Epithelial cell of proximal tubule (primary cell): ENCODE results near the gene L3MBTL4. TPM values are rescaled to one million over a fixed set of nuclear protein-coding genes. Genes with fewer than 3 reads are reported as not detected.

Experiments
- DNase-seq: peaks from one replicate; pipeline ENCODE4 v3.0.0-alpha.2; 2011; ENCODE audit warnings: low read depth
- H3K4me3 ChIP-seq: 2 replicates; pipeline ENCODE4 v1.5.1; 2011; ENCODE audit warnings: low read depth, mild to moderate bottlenecking, low read length
- CTCF ChIP-seq: conservative IDR thresholded peaks from 2 replicates; pipeline ENCODE4 v1.5.1; 2012; ENCODE audit warnings: low read depth, mild to moderate bottlenecking, low read length
- total RNA-seq: library from RNA; depleted of rRNA; stranded (reverse); fragments of >200 nt; gene quantifications from 2 replicates; pipeline ENCODE4 v1.2.3, GENCODE V29; 2015

L3MBTL4 gene
- total RNA-seq, 1 donor from 2014 or later: 4.0 TPM

- no peak for TF ChIP-seq CTCF
- H3K4me3 ChIP-seq: no peak overlapping the region
- no peak for DNase-seq
Measured at GRCh38 chr18:5967666-5968065, 447.0 kb downstream of the L3MBTL4 start.

GRCh38 chr18:5967007-5967406, 447.7 kb downstream of the L3MBTL4 start:
- no peak overlapping the region for H3K4me3 ChIP-seq
- no peak for DNase-seq
- TF ChIP-seq CTCF: no peak

GRCh38 chr18:5966514-5966913, 448.2 kb downstream of the L3MBTL4 start:
- no peak for DNase-seq
- TF ChIP-seq CTCF: no peak
- no peak overlapping the region for H3K4me3 ChIP-seq

GRCh38 chr18:5964996-5965395, 449.7 kb downstream of the L3MBTL4 start:
- no peak for DNase-seq
- no peak for TF ChIP-seq CTCF
- H3K4me3 ChIP-seq: no peak overlapping the region

DNA sequence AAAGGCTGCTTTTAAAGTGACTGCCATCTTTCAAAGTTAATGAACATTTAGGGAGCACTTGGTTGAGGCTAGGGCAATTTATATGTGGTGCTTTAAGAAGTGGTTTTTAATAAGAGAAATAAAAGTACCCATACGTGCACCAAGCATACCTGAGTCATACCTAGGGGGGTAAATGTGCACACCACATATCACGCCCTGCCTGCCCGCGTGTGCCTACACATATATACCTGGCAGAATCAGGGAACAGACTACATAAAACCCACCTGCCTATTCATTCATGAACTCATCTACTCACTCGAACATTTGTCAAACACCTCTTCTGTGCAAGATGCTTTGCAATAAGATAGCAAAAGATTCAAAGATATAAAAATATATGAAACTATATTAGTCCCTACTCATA, 450.1 kb downstream of the L3MBTL4 start:
- TF ChIP-seq CTCF: no peak
- no peak for DNase-seq
- H3K4me3 ChIP-seq: no peak overlapping the region

DNA sequence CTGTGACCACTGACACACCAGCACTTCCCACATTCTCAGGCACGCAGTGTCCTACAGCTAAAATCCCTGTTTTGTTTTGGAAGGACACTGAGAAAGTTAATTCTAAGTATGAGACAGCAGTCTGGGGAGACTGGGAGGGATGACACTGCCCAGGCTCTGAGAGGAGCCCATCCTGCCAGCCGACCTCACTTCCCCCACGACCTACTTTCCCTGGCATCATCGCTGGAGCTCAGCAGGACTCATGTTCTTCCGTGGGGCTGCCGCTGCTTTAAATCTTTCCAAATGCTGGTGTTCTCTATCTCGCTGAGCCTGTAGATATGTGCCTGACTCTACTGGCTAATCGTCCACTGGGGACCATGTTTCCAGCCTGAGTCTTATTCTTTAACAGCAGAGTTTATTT, 450.6 kb downstream of the L3MBTL4 start:
- TF ChIP-seq CTCF: no peak
- no peak for DNase-seq

DNA sequence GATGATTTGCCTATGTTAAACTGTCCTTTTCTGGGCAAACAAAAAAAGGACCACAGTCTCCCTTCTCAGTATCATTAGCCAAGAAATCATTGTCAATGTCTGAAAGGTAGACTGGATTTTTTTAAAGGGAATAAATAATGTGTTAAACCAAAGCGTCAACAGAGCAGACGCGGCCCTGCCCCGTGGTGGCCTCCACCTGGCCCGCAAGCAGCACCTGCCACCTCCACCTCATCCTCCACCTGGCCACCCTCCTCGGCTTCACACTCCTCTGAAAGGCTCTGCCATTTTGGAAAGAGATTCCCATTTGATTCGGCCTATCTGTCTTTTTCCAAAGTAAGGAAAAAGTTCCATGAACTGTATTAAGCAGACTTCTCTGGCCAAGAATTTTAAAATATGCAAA, 451.4 kb downstream of the L3MBTL4 start:
- no peak for DNase-seq
- no peak overlapping the region for H3K4me3 ChIP-seq
- TF ChIP-seq CTCF: no peak

More for the DNA sequence above, 450.6 kb downstream of the L3MBTL4 start:
- no peak overlapping the region for H3K4me3 ChIP-seq
